Stomach (tissue), 4 donors: ENCODE results near the gene HIBCH.

Experiments used
- CTCF ChIP-seq, 7 experiments: fragments of 450-650 bp in 4 of 7; fragments of 200-600 bp in 3 of 7; sonication (generic) in 3 of 7; IDR thresholded peaks; one replicate each; pipeline ENCODE4 v1.5.1; 2016 to 2019; ENCODE audit warnings: antibody characterized with exemption in 7 of 7, control low read depth in 2 of 7, mild to moderate bottlenecking in 1 of 7
- EP300 ChIP-seq: sonication (generic); formaldehyde crosslinking; IDR thresholded peaks from one replicate; pipeline ENCODE4 v1.6.1; 2017; ENCODE audit warnings: antibody characterized with exemption
- POLR2A ChIP-seq, 4 donors: fragments of 450-650 bp; IDR thresholded peaks; one replicate each; pipeline ENCODE4 v1.6.1; 2016; ENCODE audit warnings: antibody characterized with exemption in 4 of 4, control low read depth in 2 of 4, mild to moderate bottlenecking in 1 of 4, moderate library complexity in 1 of 4
- POLR2AphosphoS5 ChIP-seq, 3 donors: sonication (generic); formaldehyde crosslinking; IDR thresholded peaks; one replicate each; pipeline ENCODE4 v1.6.1; 2016; ENCODE audit warnings: antibody characterized with exemption in 3 of 3

- TF ChIP-seq POLR2A (IDR thresholded peaks at IDR 0.05) (no peak), CTCF (IDR thresholded peaks at IDR 0.05) (no peak), POLR2AphosphoS5 (IDR thresholded peaks at IDR 0.05) (no peak), EP300 (no peak)
Measured at GRCh38 chr2:190366248-190366753, 46.7 kb upstream of the HIBCH start.
